AG09319 (cell line): ENCODE results near the gene ACBD6.

ENCODE experiments used
- DNase-seq: peaks from one replicate; pipeline ENCODE4 v3.0.0-alpha.2; 2010; ENCODE audit warnings: low read depth; ENCODE audit errors: extremely low read depth
- TF ChIP-seq, protein P1 (sequence below): IDR thresholded peaks from 2 replicates; pipeline ENCODE4 v1.5.1; 2011; ENCODE audit warnings: low read depth, mild to moderate bottlenecking, inconsistent platforms, low read length, moderate library complexity

ACBD6 gene

DNA sequence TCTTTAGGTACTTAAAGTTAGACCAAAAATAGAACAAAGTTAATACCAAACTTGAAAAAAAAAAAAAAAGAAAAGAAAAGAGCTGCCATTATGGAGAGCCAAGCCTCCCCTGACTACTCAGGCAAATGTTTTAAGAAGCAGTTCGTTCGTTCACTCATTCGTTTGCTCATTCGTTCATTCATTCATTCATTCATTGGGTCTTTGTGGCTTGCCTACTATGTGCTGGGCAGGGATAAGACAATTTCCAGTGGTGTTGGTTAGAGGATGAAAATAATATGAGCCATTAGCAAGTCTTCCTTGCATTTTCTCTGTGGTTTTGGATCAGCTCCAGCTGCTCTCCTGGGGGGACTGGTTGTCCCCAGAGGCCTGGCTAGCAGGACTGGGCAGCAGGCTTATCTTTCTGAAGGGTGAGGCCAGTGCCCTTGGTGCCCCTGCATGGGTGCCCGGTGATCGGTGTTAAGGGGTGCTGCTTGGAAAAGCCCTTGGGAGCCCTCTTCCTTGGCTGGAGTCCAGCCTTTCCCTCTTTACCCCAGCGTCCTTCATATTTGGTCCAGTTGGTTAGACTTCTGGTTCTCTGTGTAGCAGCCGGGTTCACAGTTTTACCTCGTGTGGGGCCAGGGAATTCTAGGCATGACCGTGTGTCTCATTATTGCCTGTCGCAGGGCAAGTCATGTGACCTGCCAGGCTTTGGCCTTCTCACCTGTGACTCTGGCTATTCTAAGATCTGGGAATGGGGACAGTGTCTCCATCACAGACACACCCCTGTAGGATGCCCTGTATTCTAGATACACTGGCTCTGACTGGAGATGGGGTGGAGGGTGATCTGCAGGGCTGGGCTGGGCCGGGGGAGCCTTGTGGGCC, 239.5 kb downstream of the ACBD6 start:
- no peak for DNase-seq
- TF ChIP-seq, protein P1, sequence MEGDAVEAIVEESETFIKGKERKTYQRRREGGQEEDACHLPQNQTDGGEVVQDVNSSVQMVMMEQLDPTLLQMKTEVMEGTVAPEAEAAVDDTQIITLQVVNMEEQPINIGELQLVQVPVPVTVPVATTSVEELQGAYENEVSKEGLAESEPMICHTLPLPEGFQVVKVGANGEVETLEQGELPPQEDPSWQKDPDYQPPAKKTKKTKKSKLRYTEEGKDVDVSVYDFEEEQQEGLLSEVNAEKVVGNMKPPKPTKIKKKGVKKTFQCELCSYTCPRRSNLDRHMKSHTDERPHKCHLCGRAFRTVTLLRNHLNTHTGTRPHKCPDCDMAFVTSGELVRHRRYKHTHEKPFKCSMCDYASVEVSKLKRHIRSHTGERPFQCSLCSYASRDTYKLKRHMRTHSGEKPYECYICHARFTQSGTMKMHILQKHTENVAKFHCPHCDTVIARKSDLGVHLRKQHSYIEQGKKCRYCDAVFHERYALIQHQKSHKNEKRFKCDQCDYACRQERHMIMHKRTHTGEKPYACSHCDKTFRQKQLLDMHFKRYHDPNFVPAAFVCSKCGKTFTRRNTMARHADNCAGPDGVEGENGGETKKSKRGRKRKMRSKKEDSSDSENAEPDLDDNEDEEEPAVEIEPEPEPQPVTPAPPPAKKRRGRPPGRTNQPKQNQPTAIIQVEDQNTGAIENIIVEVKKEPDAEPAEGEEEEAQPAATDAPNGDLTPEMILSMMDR, result no peak

DNA sequence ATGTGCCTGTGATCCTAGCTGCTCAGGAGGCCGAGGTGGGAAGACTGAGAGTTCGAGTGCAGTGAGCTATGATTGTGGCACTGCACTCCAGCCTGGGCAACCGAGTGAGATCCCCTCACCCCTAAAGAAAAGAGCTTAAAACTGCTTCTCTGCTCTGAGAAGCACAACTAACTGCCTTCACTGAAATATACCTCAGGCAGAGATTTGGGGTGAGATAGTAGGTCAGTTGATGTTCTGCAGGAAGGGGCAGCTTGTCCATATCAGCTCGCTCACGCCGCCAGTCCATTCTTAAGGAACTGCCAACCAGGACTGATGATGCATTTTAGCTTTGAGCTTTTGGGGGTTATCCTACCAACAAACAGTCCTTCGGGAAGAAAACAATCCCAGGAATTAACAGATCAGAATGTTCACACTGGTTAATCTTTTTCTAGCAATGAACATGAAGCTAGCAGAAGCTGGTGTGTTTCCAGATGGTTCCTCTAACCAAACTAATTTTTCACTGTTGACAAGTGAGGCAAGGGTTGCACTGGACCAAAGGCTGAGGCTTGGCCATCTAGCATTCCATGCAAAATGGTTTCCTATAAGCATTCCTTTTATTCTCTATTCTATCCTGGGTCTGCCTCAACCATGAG, 240.7 kb downstream of the ACBD6 start:
- TF ChIP-seq, protein P1, result no peak
- no peak for DNase-seq

DNA sequence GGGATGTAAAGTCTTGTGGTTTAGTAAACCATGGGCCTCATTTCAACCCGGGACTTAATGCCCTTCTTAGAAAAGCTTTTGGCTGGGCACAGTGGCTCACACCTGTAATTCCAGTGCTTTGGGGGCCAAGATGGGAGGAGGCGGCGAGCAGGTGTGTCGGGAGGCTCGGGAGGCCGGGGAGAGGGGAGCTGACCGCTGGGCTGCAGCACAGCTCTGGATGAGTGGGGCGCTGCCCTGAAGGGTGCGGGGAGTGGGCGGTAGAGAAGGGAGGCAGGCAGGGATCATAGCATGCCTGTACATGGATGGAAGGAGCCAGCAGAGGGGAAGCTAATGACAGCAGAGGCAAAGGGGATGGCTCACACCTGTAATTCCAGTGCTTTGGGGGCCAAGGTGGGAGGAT, 241.3 kb downstream of the ACBD6 start:
- TF ChIP-seq, protein P1, result no peak
- DNase-seq, result no peak

DNA sequence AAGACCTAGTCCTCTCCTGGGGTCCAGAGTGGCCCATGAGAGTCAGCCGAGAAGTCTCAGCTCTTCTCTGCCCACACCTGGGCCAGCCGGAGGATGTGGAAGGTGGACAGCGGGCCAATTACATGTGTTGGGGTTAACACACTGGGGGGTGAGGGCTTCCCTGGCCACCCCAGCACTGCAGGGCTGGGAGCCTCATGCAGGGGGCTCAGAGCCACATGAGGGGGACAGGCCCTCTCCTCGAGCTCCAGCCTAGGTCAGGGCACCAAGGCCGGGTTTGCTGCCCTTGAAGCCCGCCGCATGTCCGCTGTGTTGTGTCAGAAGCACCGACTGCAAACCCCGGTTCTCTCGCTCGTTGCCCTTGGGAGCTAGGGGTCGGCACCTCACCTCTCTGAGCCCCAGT, 241.8 kb downstream of the ACBD6 start:
- no peak for DNase-seq
- TF ChIP-seq, protein P1, result no peak

DNA sequence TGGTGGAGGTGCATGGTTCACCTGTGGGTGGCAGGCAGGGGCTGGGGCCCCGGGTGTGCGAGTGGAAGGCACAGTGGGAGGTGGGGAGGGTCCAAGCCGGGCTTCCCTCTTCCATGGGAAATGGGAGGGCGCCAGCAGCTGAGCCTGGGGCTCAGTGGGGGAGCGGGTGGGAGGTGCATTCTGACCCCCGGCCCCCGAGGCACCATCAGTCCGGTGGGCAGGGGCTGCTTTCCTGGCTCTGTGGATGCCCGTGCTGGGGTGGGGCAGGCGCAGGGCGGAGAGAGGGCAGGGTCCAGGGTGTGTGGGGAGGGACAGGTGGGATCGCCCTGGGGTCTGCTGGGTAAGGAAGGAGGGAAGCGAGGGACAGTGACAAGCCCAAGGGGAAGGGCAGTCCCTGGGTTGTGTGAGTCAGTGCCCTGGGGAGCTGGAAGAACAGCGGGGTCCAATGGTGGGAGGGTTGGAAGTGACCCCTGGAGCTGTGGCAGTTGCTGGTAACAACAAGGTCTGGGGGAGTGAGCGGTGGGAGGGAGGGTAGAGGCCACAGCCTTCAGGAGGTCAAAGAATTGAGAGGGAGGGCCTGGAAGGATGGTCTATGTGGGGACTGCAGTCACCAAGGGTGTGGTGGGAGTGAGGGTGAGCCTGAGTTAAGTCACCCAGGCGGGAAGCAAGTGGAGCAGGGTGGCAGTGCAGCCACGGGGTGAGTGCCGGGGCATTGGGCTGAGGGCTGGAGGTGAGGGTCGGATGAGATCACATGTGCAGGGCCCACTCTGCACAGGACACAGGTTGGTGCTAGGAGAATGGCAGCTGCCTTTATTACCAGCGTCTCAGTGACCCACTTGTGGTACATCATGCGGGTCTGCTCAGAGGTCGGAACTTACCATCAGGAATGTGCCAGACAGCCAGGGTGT, 242.7 kb downstream of the ACBD6 start:
- no peak for DNase-seq
- TF ChIP-seq, protein P1, result no peak

DNA sequence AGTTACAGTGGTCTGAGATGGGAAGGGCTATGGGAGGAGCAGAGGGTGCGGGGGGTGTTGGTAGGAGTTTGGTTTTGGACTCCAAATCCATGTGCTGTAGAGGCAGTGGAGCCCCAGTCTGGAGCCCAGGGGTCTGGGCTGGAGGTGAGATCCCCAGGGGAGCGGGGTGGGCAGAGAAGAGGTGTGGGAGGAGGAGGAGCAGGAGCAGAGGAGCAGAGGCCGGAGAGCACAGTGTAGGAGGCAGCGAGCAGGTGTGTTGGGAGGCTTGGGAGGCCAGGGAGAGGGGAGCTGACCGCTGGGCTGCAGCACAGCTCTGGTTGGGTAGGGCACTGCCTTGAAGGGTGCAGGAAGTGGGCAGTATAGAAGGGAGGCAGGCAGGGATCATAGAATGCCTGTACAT, 243.4 kb downstream of the ACBD6 start:
- DNase-seq, result no peak
- TF ChIP-seq, protein P1, result no peak
